ENCODE measurements around the gene MAEL. TPM values are rescaled to one million over a fixed set of nuclear protein-coding genes. Genes with fewer than 3 reads are reported as not detected.

MAEL gene
- total RNA-seq, 1 experiment from 2014 or later = not detected

GRCh38 chr1:166972193-166972592 is 16.9 kb upstream of the MAEL start:
- H3K4me3 ChIP-seq (ENCODE audit: low read depth in 2 of 2, low read length in 2 of 2) = no peak overlapping the region
- H3K9me3 ChIP-seq (ENCODE audit: control insufficient read depth, insufficient read depth, low read depth, low read length) = no peaks in the 10 kb centered on the region
- no peak overlapping the region for H3K27ac ChIP-seq (ENCODE audit: low read length)
- DNase-seq (ENCODE audit: low read depth, low spot score) (no peak), ATAC-seq (no peak)
- no peak for TF ChIP-seq POLR2AphosphoS5 (IDR thresholded peaks at IDR 0.05; ENCODE audit: low read depth, low read length)
- no peak for TF ChIP-seq TCF7L2 (IDR thresholded peaks at IDR 0.05; ENCODE audit: low read depth, low read length)
- TF ChIP-seq, protein P1, sequence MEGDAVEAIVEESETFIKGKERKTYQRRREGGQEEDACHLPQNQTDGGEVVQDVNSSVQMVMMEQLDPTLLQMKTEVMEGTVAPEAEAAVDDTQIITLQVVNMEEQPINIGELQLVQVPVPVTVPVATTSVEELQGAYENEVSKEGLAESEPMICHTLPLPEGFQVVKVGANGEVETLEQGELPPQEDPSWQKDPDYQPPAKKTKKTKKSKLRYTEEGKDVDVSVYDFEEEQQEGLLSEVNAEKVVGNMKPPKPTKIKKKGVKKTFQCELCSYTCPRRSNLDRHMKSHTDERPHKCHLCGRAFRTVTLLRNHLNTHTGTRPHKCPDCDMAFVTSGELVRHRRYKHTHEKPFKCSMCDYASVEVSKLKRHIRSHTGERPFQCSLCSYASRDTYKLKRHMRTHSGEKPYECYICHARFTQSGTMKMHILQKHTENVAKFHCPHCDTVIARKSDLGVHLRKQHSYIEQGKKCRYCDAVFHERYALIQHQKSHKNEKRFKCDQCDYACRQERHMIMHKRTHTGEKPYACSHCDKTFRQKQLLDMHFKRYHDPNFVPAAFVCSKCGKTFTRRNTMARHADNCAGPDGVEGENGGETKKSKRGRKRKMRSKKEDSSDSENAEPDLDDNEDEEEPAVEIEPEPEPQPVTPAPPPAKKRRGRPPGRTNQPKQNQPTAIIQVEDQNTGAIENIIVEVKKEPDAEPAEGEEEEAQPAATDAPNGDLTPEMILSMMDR (IDR thresholded peaks at IDR 0.05) = no peak
- TF ChIP-seq, protein P2, sequence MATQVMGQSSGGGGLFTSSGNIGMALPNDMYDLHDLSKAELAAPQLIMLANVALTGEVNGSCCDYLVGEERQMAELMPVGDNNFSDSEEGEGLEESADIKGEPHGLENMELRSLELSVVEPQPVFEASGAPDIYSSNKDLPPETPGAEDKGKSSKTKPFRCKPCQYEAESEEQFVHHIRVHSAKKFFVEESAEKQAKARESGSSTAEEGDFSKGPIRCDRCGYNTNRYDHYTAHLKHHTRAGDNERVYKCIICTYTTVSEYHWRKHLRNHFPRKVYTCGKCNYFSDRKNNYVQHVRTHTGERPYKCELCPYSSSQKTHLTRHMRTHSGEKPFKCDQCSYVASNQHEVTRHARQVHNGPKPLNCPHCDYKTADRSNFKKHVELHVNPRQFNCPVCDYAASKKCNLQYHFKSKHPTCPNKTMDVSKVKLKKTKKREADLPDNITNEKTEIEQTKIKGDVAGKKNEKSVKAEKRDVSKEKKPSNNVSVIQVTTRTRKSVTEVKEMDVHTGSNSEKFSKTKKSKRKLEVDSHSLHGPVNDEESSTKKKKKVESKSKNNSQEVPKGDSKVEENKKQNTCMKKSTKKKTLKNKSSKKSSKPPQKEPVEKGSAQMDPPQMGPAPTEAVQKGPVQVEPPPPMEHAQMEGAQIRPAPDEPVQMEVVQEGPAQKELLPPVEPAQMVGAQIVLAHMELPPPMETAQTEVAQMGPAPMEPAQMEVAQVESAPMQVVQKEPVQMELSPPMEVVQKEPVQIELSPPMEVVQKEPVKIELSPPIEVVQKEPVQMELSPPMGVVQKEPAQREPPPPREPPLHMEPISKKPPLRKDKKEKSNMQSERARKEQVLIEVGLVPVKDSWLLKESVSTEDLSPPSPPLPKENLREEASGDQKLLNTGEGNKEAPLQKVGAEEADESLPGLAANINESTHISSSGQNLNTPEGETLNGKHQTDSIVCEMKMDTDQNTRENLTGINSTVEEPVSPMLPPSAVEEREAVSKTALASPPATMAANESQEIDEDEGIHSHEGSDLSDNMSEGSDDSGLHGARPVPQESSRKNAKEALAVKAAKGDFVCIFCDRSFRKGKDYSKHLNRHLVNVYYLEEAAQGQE (IDR thresholded peaks at IDR 0.05; ENCODE audit: insufficient read depth in 1 of 2, low read depth in 2 of 2, low read length in 1 of 2) = no peak
- TF ChIP-seq SIN3A (IDR thresholded peaks at IDR 0.05; ENCODE audit: borderline replicate concordance, insufficient read depth, low read depth, low read length) = no peak
- H3K36me3 ChIP-seq (ENCODE audit: control insufficient read depth, insufficient read depth, low read length) = no peaks in the 10 kb centered on the region; the same call in 1 of the 2 replicates
- in situ Hi-C loops (cut with HindIII; ENCODE audit: low pct_unique_long_range_greater_than_20kb, low sequenced_read_pairs) (no loop called here), intact Hi-C loops (cut with micrococcal nuclease; ENCODE audit: unreplicated experiment) (no loop called here)
- peaks cover 36% of the 10 kb centered on the region for H3K27me3 ChIP-seq (ENCODE audit: control insufficient read depth, insufficient read depth, low read length)
- BruUV-seq (replicated peaks) = no TSS peak
- peaks cover 6% of the 10 kb centered on the region for H3K4me1 ChIP-seq (ENCODE audit: control insufficient read depth, insufficient read depth, low read length)
- POLR2A ChIA-PET = no interaction called here
- CTCF ChIA-PET = no interaction called here

DNA sequence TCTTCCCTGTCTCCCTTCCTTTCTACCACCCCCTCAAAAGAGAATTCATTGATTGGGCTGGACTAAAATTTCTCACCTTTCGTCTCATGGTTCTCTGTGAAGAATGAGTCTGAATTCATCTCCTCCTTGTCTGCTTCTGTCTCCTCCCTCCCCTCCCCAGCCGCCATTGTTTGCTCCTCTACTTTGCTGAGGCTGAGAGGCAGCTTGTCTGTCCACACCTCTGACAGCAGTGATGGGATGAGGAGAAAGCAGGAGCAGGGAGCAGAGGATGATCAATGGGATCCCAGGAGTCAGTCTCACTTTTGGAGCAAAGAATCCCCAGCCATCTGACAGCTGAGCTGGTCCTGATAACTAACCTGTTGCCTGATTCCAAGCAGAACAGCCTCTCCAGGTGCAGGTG is 16.3 kb upstream of the MAEL start:
- Histone ChIP-seq H3K27ac (ENCODE audit: low read length) (no peak overlapping the region), H3K36me3 (ENCODE audit: control insufficient read depth, insufficient read depth, low read length) (no peaks in the 10 kb centered on the region; the same call in 1 of the 2 replicates), H3K27me3 (ENCODE audit: control insufficient read depth, insufficient read depth, low read length) (peaks cover 37% of the 10 kb centered on the region), H3K9me3 (ENCODE audit: control insufficient read depth, insufficient read depth, low read depth, low read length) (no peaks in the 10 kb centered on the region), H3K4me3 (ENCODE audit: low read depth in 2 of 2, low read length in 2 of 2) (no peak overlapping the region), H3K4me1 (ENCODE audit: control insufficient read depth, insufficient read depth, low read length) (peaks cover 6% of the 10 kb centered on the region)
- ChIA-PET POLR2A (no interaction called here), CTCF (no interaction called here)
- DNase-seq (ENCODE audit: low read depth, low spot score) = no peak
- TF ChIP-seq SIN3A (IDR thresholded peaks at IDR 0.05; ENCODE audit: borderline replicate concordance, insufficient read depth, low read depth, low read length) (no peak), TCF7L2 (IDR thresholded peaks at IDR 0.05; ENCODE audit: low read depth, low read length) (no peak), POLR2AphosphoS5 (IDR thresholded peaks at IDR 0.05; ENCODE audit: low read depth, low read length) (no peak)
- TF ChIP-seq, protein P1 (IDR thresholded peaks at IDR 0.05) = no peak
- TF ChIP-seq, protein P2 (IDR thresholded peaks at IDR 0.05; ENCODE audit: insufficient read depth in 1 of 2, low read depth in 2 of 2, low read length in 1 of 2) = no peak
- ATAC-seq = no peak
- no TSS peak for BruUV-seq (replicated peaks)
- intact Hi-C loops (cut with micrococcal nuclease; ENCODE audit: unreplicated experiment) (no loop called here), in situ Hi-C loops (cut with HindIII; ENCODE audit: low pct_unique_long_range_greater_than_20kb, low sequenced_read_pairs) (no loop called here)

Measured in Panc1 (cell line).